Osteoblast (primary cell): ENCODE results near the gene EPHA8. TPM values are rescaled to one million over a fixed set of nuclear protein-coding genes. Genes with fewer than 3 reads are reported as not detected.
A peak's percentile ranks its signal among the peaks of the same experiment; 100 is the strongest.

Source experiments
- DNase-seq: peaks from one replicate; pipeline ENCODE4 v3.0.0; 2011; ENCODE audit warnings: low spot score, mixed read lengths; ENCODE audit not compliant: insufficient read length; ENCODE audit errors: missing footprints
- H2AFZ ChIP-seq: 2 replicates; pipeline ENCODE4 v1.6.0; 2011; ENCODE audit warnings: mild to moderate bottlenecking, low read length
- H3K27ac ChIP-seq: 2 replicates; pipeline ENCODE4 v1.5.1; 2011; ENCODE audit warnings: mild to moderate bottlenecking, low read depth, low read length, moderate library complexity
- H3K27me3 ChIP-seq: 2 replicates; pipeline ENCODE4 v1.6.0; 2012; ENCODE audit warnings: mild to moderate bottlenecking, control low read depth, inconsistent platforms, low read length, moderate library complexity; ENCODE audit not compliant: insufficient read depth
- H3K36me3 ChIP-seq: 2 replicates; pipeline ENCODE4 v1.5.1; 2011; ENCODE audit warnings: mild to moderate bottlenecking, low read length, control low read depth, moderate library complexity; ENCODE audit not compliant: insufficient read depth
- H3K4me1 ChIP-seq: 2 replicates; pipeline ENCODE4 v1.5.1; 2011; ENCODE audit warnings: mild to moderate bottlenecking, low read length, control low read depth, moderate library complexity; ENCODE audit not compliant: insufficient read depth
- H3K4me2 ChIP-seq: 2 replicates; pipeline ENCODE4 v1.6.0; 2011; ENCODE audit warnings: mild to moderate bottlenecking, low read length; ENCODE audit not compliant: insufficient read depth
- H3K4me3 ChIP-seq: fragments of 200-600 bp; sonication (generic); 3 replicates; pipeline ENCODE4 v1.5.1; 2012; ENCODE audit warnings: mild to moderate bottlenecking, low read length, inconsistent platforms; ENCODE audit not compliant: insufficient read depth
- H3K79me2 ChIP-seq: 2 replicates; pipeline ENCODE4 v1.6.0; 2012; ENCODE audit warnings: mild to moderate bottlenecking, low read length, control low read depth, inconsistent platforms; ENCODE audit not compliant: insufficient read depth
- H3K9me3 ChIP-seq: 2 replicates; pipeline ENCODE4 v1.5.1; 2011; ENCODE audit warnings: low read depth, low read length, control low read depth
- H4K20me1 ChIP-seq: 2 replicates; pipeline ENCODE4 v1.6.0; 2012; ENCODE audit warnings: mild to moderate bottlenecking, low read length, control low read depth; ENCODE audit not compliant: insufficient read depth
- CTCF ChIP-seq: IDR thresholded peaks from 2 replicates; pipeline ENCODE4 v1.5.1; 2011; ENCODE audit warnings: mild to moderate bottlenecking, low read depth, low read length, moderate library complexity; ENCODE audit errors: extremely low read depth
- total RNA-seq: library from RNA; depleted of rRNA; stranded (reverse); fragments of >200 nt; gene quantifications from 2 replicates; pipeline ENCODE4 v1.2.3, GENCODE V29; 2012

The EPHA8 gene
- total RNA-seq, 1 donor: not detected

DNA sequence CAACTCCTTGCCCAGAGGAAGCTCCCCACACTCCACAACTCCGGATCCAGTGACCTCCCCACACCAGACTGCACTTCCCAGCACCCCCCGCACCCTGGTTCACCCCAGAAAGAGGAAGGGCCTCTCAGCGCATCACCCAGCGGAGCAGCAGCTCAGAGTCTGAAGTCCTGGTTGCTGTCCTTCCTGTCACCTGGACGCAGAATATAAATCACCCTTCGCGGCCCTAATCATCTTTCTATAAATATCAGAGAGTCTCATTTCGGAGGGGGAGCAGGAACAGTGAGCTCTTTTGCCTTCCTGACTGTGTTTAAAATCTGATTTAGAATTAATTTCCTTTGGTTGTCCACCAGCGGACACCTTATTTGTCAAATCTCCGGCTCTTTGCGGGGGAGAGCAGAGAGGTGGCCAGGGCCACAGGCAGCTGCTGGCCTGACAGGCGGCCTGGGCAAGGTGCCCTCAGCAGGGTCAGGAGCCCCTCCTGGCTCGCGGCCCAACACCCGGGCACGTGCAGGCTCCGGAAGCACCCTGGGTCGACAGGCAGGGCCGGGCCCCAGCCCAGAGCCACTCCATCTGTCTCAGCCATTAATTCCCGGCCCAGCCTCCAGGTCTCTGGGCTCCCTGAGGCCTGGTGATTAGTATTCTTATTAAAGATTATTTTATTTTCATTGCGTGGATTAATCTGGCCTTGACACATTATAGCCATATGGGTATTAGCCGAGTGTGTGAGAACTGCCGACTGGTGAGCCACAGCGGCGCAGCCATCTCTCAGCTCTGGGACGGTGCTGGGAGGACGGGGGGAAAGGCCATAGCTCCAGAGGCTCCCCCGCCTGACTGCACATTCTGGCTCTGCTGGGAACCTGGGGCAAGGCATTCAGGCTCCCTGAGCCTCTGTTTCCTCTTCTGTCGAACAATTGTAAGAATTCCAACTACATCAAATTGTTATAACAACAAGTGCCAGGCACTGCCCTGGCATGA lies 19.7 kb downstream of the EPHA8 start:
- no peak overlapping the region for H3K4me2 ChIP-seq
- no peaks in the 10 kb centered on the region for H3K4me1 ChIP-seq
- DNase-seq: peak; percentile 58
- H3K4me3 ChIP-seq: no peak overlapping the region
- no peaks in the 10 kb centered on the region for H3K9me3 ChIP-seq
- no peaks in the 10 kb centered on the region for H3K79me2 ChIP-seq
- H4K20me1 ChIP-seq: no peaks in the 10 kb centered on the region
- peaks cover 2% of the 10 kb centered on the region for H3K27me3 ChIP-seq
- no peak for TF ChIP-seq CTCF
- no peak overlapping the region for H3K27ac ChIP-seq
- no peak overlapping the region for H2AFZ ChIP-seq
- H3K36me3 ChIP-seq: no peaks in the 10 kb centered on the region

- Histone ChIP-seq H3K4me3 (no peak overlapping the region), H4K20me1 (no peaks in the 10 kb centered on the region), H3K27me3 (peaks cover 2% of the 10 kb centered on the region), H3K9me3 (no peaks in the 10 kb centered on the region), H3K4me2 (no peak overlapping the region), H2AFZ (no peak overlapping the region), H3K36me3 (no peaks in the 10 kb centered on the region), H3K79me2 (no peaks in the 10 kb centered on the region), H3K4me1 (no peaks in the 10 kb centered on the region), H3K27ac (no peak overlapping the region)
- peak; percentile 77 for DNase-seq
- TF ChIP-seq CTCF: no peak
Measured at GRCh38 chr1:22584001-22584562, 20.8 kb downstream of the EPHA8 start.

DNA sequence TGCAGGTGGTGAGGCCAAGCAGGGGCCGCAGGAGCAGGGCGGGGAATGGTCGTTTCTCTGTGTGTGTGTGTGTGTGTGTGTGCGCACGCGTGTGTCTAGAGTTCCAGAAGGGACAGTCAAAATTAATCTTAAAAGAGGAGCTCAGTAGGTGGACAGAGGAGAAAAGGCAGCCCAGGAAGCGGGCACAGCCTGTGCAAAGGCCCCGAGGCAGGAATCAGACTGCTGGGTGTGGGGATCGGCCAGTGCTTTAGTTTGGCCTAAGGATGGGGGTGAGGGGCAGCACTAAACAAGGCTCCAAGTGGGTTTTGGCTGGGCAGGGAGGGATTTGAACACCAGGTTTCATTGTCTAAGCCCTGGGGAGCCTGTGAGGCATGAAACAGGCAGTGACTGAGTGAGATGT lies 21.7 kb downstream of the EPHA8 start:
- Histone ChIP-seq H3K4me1 (no peaks in the 10 kb centered on the region), H3K9me3 (no peaks in the 10 kb centered on the region), H3K4me2 (no peak overlapping the region), H3K27me3 (peaks cover 2% of the 10 kb centered on the region), H3K27ac (no peak overlapping the region), H2AFZ (no peak overlapping the region), H4K20me1 (no peaks in the 10 kb centered on the region), H3K4me3 (no peak overlapping the region), H3K36me3 (no peaks in the 10 kb centered on the region), H3K79me2 (no peaks in the 10 kb centered on the region)
- no peak for DNase-seq
- no peak for TF ChIP-seq CTCF

DNA sequence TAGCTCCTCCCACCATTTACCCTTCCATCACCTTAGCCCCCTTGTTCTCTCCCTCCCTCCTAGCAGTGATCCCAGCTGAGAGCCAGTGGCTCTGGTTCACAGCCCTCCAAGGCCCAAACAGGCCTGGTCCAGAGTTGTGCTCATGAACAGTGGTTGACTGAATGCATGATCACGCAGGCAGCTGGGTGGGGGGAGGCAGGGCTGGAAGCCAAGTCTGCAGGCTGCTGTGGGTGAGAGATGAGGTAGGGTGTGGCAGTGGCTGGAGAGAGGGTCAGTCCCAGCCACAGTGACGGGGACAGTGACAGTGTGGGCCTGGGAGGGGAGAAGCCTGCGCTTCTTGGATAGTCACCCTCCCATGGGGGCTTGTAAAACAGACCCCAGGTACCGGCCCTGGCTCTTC lies 22.2 kb downstream of the EPHA8 start:
- H3K4me1 ChIP-seq: no peaks in the 10 kb centered on the region
- H3K27me3 ChIP-seq: peaks cover 2% of the 10 kb centered on the region
- TF ChIP-seq CTCF: no peak
- H3K27ac ChIP-seq: no peak overlapping the region
- no peaks in the 10 kb centered on the region for H4K20me1 ChIP-seq
- H2AFZ ChIP-seq: no peak overlapping the region
- no peaks in the 10 kb centered on the region for H3K79me2 ChIP-seq
- no peak overlapping the region for H3K4me3 ChIP-seq
- H3K4me2 ChIP-seq: no peak overlapping the region
- no peak for DNase-seq
- H3K36me3 ChIP-seq: no peaks in the 10 kb centered on the region
- no peaks in the 10 kb centered on the region for H3K9me3 ChIP-seq
